ENCODE data around the gene UBA7. TPM values are rescaled to one million over a fixed set of nuclear protein-coding genes. Genes with fewer than 3 reads are reported as not detected.

UBA7 gene
- total RNA-seq, result 10 to 100 TPM in 1 of 4 donors, 1 to 10 TPM in 3; 4.9 to 10.4 (median 7.3) TPM
- polyA plus RNA-seq, result 1 to 10 TPM; 3.3 to 4.2 (median 4.1) TPM
- long read RNA-seq, donor 1, partial matches to known transcripts, result 1 of 1 reads
- long read RNA-seq, donor 1, other reads (novel, unspliced or antisense), result 0 of 1 reads
- long read RNA-seq, donor 2, partial matches to known transcripts, result 0 of 5 reads
- long read RNA-seq, donor 2, other reads (novel, unspliced or antisense), result 4 of 5 reads

GRCh38 chr3:49813497-49814174, at the start of gene UBA7:
Gene UBA7 (minus strand): TSS chr3:49813953. CDS start chr3:49813787, 166 bp downstream.
- Histone ChIP-seq H3K27ac (peak within 1 kb of the TSS; percentile 60), H3K9me3 (no peaks in the 10 kb centered on the region), H3K4me3 (peak within 1 kb of the TSS; percentile 67), H3K27me3 (ENCODE audit: insufficient read depth in 3 of 3, low read length in 2 of 3) (no peaks in the 10 kb centered on the region), H3K36me3 (ENCODE audit: insufficient read depth in 1 of 2, low read depth in 1 of 2) (peaks cover 0 to 5% of the 10 kb centered on the region in 2 donors), H3K4me1 (peaks cover 12% of the 10 kb centered on the region)
- 12 to 25% (median 14%) methylated on average over 9 of the region's 9 CpGs for WGBS, 3 donors
- intact Hi-C loops (cut with DNase I), result no loop called here
- ATAC-seq (peak; percentile 65 to 79 (median 69)), DNase-seq (peak; percentile 43 to 65)
- TF ChIP-seq CTCF (IDR thresholded peaks at IDR 0.05), result no peak

GRCh38 chr3:49859576-49860305, 46.0 kb upstream of the UBA7 start:
- intact Hi-C loops (cut with DNase I), result no loop called here
- Histone ChIP-seq H3K36me3 (ENCODE audit: insufficient read depth in 1 of 2, low read depth in 1 of 2) (no peaks in the 10 kb centered on the region), H3K27me3 (ENCODE audit: insufficient read depth in 3 of 3, low read length in 2 of 3) (peaks cover 0 to 2% (median 0%) of the 10 kb centered on the region in 3 donors), H3K4me3 (no peak overlapping the region), H3K9me3 (no peaks in the 10 kb centered on the region), H3K27ac (no peak overlapping the region), H3K4me1 (no peaks in the 10 kb centered on the region)
- DNase-seq (no peak), ATAC-seq (no peak)
- TF ChIP-seq CTCF (IDR thresholded peaks at IDR 0.05), result no peak
- 83 to 89% (median 83%) methylated on average over 12 of the region's 12 CpGs for WGBS, 3 donors

GRCh38 chr3:49856181-49857005, 42.6 kb upstream of the UBA7 start, which contains the start of gene TRAIP:
Gene TRAIP (minus strand): TSS chr3:49856564. CDS start chr3:49856453, 111 bp downstream.
- intact Hi-C loops (cut with DNase I), result no loop called here
- Histone ChIP-seq H3K4me1 (no peaks in the 10 kb centered on the region), H3K27ac (peak within 1 kb of the TSS; percentile 88), H3K9me3 (no peaks in the 10 kb centered on the region), H3K27me3 (ENCODE audit: insufficient read depth in 3 of 3, low read length in 2 of 3) (no peaks in the 10 kb centered on the region), H3K36me3 (ENCODE audit: insufficient read depth in 1 of 2, low read depth in 1 of 2) (no peaks in the 10 kb centered on the region), H3K4me3 (peak within 1 kb of the TSS; percentile 79)
- no peak for TF ChIP-seq CTCF (IDR thresholded peaks at IDR 0.05)
- ATAC-seq (peak; percentile 99 to 100 (median 100)), DNase-seq (peak; percentile 92 to 97)
- 1% methylated on average over 52 of the region's 52 CpGs for WGBS, 3 donors

GRCh38 chr3:49855662-49856061, 41.9 kb upstream of the UBA7 start:
- H3K9me3 ChIP-seq, result no peaks in the 10 kb centered on the region
- no peaks in the 10 kb centered on the region for H3K4me1 ChIP-seq
- no peak overlapping the region for H3K27ac ChIP-seq
- peak overlapping the region; percentile 79 for H3K4me3 ChIP-seq
- no peak for ATAC-seq
- 51 to 65% (median 63%) methylated on average over 5 of the region's 5 CpGs for WGBS, 3 donors
- intact Hi-C loops (cut with DNase I), result no loop called here
- H3K27me3 ChIP-seq (ENCODE audit: insufficient read depth in 3 of 3, low read length in 2 of 3), result no peaks in the 10 kb centered on the region
- H3K36me3 ChIP-seq (ENCODE audit: insufficient read depth in 1 of 2, low read depth in 1 of 2), result no peaks in the 10 kb centered on the region
- TF ChIP-seq CTCF (IDR thresholded peaks at IDR 0.05), result no peak
- no peak for DNase-seq

Data from psoas muscle (tissue), 8 donors.